GM21360 (cell line): ENCODE measurements around the gene PTPRN2.
"Not testable (repeated sequence)": the region's sequence is repeated elsewhere in the genome, so short reads cannot be mapped to it uniquely, and the experiment has no call there.

Source experiments
- ATAC-seq: cut with Tn5 transposase; IDR thresholded peaks from one replicate; pipeline ENCODE4 v1.9.1; 2021; ENCODE audit warnings: mild to moderate bottlenecking, moderate library complexity; ENCODE audit not compliant: unreplicated experiment

PTPRN2 gene

DNA sequence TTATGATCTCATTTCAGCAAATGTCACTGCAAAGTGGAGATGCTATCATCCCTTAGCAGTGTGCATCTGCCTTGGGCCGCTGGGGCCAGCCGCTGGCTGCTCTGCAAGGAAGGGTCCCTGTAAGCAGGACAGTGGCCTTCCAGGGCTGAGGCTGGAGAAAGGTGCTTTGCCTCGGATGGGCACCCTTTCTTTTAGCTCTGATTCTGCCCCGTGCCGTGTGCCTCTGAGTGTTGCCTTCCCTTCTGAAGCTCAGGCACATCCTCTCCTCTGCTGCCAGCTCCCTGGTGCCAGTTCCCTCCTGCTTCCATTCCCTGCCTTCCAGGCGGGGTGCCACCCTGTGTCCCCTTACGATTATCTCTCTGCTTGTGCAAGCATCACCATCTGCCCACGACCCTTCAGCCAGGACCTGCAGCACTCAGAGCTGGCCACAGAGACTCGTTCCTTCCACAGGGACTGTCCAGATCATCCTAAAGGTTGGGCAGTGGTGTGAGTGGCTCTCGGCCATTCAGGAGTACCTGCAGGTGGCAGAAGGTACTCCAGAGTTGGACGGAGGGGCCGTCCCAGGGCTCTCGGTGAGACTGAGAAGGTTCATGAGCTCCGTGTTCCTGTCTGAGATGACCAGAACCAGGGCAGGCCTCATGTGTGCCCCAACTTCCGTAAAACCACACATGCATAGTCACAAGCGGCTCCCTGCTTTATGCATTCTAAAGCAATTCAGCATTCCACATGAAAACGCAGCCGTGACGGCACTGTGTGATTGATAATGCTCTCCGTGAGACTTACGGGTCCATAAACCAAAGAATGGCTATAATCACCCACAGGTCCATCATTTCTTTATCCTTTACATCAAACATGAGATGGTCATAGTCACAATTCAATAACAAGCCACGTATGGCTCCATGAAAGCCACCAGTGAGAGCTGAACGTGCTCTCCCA lies 879.4 kb downstream of the PTPRN2 start:
- ATAC-seq, result no peak

GRCh38 chr7:157704365-157704764 lies 883.3 kb downstream of the PTPRN2 start:
- ATAC-seq, result no peak

- ATAC-seq, result no peak
Observed at GRCh38 chr7:157703534-157704195, 884.0 kb downstream of the PTPRN2 start.

DNA sequence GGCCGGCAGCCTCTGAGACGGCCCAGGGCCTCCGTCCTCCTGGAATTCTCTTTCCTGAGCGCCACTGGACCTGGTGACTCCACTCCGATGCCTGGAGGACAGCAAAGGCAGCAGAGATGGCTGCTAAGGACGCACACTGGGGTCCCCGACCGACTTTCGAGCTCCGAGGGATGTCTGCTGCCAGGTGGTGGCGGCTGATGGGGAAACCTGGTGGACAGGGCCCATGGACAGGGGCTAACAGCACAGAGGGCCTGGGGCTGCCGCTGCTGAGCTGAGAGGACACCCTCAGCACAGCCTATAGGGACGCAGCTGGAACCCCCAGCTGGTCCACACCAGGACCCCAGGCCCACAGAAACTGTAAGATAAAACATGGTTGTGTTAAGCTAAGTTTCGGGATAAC lies 884.5 kb downstream of the PTPRN2 start:
- no peak for ATAC-seq

DNA sequence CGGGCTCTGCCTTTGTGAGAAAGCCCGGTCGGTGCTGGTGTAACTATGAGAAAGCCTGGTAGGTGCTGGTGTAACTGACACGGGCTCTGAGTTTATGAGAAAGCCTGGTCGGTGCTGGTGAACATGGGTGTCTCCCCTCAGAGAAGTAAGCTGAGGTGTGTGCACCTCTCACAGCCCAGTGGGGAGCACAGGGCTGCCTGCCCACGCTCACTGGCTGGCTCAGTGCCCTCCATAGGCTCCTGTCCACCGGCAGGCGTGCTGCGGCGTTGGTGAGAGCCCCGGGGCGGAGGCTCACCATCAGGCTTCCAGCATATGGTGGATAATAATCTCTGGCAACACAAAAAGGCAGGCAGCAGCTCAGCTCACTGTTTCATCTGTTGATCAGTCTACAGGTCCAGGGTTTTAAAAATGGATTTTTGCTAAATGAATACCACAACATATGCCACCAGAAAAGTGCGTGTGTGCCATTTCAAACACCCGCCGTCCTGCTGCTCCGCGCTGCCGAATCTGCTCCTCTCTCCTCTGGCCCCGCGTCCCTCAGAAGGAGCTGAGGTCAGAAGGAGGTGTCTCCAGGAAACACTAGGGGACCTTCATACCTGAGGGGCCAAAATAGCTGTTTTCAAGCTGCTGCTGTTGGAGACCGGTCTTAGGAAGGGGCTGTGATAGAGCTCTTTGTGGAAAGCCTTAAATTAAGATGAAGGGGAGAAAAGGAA lies 885.2 kb downstream of the PTPRN2 start:
- ATAC-seq, result no peak

- ATAC-seq, result not testable (repeated sequence)
Observed at GRCh38 chr7:157701395-157702180, 886.0 kb downstream of the PTPRN2 start.

GRCh38 chr7:157700231-157701005 lies 887.2 kb downstream of the PTPRN2 start:
- ATAC-seq, result no peak

DNA sequence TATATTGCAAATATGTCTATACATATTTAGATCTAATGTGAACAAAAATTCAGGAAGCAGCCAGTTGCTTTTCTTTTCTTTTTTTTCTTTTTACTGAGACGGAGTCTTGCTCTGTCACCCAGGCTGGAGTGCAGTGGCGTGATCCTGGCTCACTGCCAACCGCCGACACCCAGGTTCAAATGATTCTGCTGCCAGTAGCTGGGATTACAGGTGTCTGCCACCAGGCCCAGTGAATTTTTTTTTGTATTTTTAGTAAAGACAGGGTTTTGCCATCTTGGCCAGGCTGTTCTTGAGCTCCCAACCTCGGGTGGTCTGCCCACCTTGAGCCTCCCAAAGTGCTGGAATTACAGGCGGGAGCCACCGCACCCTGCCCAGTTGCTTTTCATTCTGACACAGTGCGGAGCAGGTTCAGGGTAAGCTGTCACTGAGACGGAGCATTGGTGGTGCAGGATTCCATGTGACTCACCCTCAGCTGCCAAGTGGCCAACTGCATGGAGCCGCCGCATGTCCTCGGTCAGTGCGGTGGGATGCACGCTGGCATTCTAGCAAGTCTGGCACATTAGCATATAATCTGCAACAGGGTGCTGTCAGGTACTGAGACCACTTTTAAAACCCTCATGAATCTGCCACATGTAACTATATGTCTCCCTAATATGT lies 888.1 kb downstream of the PTPRN2 start:
- ATAC-seq, result no peak

GRCh38 chr7:157697287-157697686 lies 890.3 kb downstream of the PTPRN2 start:
- ATAC-seq, result not testable (repeated sequence)

GRCh38 chr7:157695609-157696008 lies 892.0 kb downstream of the PTPRN2 start:
- ATAC-seq, result not testable (repeated sequence)

GRCh38 chr7:157694376-157694665 lies 893.3 kb downstream of the PTPRN2 start:
- ATAC-seq, result no peak

- no peak for ATAC-seq
Observed at GRCh38 chr7:157693521-157694375, 893.9 kb downstream of the PTPRN2 start.

DNA sequence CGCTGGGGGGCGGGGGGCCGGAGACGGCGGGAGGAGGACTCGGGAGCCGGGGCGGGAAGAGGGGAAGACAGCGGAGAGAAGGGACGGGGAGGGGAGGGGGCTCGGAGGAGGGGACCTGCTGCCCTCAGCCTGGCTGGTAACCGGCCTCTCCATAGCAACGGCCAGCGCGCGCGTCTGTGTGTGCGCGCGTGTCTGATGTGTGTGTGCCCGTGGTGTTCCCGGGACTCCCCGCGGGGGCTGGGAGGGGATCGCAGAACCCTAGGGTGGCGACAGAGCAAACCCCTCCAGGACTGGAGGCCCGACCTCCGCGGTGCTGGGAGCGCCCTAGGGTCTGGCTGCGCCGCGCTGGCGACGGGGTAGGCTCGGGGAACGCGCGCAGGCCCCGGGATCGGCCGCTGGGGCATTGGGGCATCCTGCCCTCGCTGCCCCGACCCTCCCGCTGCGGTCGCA lies 894.5 kb downstream of the PTPRN2 start:
- no peak for ATAC-seq

GRCh38 chr7:157692460-157693011 lies 895.1 kb downstream of the PTPRN2 start:
- no peak for ATAC-seq

DNA sequence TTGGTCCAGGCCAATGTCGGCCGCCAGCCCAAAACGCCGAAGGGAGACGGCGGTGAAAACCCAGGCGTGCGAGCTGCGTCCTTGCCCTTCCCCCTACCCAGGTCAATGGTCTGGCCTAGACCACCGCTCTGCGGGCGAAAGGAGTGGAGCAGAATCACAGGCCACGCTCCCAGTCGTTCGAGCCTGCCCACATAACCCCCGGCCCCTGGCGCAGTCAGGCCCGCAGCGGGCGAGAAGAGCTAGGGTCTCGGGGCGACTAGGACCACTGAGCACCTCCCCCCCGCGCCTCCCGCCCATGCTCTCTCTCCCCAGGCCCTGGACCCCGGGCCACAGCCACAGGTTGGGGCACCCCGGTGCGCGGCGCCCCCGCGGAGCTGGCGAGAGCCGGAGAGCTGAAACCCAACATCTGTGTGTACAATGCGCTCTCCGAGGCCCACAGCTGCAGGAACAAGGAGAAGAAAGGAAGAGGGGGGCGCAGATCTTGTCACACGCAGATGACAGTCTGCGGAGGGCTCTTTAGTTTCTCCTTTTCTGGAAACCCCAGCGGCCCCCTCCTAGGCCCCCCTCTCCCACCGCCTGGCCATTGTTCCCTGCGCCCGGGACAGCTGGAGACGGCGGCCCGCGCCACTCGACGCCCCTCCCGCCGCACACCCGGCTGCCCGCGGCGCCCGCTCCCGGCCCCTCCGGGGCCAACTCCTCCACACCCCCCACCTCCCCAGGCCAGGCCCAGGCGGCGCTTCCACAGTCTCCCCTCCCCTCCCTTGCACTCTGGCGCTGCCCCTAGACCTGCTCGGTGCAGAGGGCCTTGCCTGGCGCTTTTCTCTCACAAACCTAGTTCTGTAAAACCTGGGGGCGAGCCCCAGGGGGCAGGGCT lies 895.8 kb downstream of the PTPRN2 start:
- ATAC-seq, result no peak

DNA sequence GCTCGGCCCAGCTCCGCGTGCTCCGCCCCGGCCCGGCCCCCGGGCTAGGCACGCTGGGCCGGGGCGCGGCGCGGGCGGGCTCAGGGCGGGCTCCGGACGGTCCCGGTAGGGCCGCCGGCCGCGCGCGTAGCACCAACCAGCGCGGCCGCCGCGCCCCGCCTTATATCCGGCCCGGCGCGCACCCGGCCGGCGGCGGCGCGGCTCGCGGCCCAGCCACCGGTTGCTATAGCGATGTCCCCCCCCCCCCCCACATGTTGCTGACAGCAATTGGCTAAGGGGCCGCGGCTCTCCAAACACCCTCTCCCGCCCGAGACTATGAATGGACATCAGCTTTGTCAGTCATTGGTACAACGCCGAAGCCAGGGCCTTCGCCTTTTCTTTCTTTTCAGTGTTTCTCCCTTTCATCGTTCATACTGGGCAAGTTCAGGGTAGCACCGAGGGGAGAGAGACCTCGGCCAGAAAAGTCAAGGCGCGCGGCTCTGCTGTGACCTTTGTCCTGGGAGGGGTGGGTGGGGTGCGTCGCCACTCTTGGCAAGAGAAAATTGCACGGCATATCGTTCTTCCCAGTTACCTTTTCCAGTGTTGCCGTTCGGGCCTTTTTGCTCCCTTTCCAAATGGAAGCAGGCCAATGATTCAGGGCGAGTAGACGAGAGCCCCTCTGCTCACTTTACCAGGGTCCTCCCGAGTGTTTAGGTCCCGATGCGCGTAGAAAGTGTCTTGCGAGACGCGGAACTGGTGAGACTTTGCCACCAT lies 896.6 kb downstream of the PTPRN2 start:
- ATAC-seq, result no peak
